HG02885 (cell line): ENCODE measurements around the gene RAB2B.

Source experiments
- ATAC-seq: cut with Tn5 transposase; IDR thresholded peaks from one replicate; pipeline ENCODE4 v1.9.1; 2021; ENCODE audit warnings: mild to moderate bottlenecking; ENCODE audit not compliant: unreplicated experiment, poor library complexity

RAB2B gene

DNA sequence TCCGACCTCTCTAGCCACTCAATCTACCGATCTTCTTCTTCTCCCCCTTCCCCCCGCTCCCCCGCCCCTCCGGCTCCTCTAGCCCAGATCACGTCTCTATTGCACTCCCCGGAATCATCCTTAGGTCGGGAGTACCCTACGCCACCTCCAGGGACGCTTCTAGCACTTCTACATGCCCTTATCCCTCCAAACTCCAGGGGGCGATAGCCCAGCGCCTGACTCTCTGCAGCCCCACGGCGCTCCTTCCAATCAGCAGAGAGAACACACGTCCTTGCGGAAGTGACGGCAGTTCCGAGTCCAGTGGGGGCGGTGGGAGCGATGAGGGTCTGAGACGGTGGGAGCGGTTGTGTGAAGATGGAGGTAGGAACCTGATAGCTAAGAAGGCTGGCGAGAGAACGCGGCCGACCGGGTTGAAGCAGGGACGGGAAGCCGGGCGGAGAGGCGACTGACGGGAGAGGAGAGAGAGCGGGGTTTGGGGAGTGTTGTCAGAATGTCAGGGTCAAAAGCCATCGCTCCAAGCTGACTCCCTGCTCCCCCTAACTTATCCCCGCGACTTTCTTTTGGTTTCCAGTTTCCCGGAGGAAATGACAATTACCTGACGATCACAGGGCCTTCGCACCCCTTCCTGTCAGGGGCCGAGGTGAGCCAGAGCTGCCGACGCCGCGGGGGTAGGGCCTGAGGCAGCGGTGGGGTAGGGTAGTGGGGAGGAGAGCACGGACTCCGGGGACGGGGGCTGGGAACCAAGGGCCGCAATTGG lies at the start of gene RAB2B, which contains the start of gene TOX4:
Gene RAB2B, minus strand, starts transcription at position 35 of the 757 bp plus-strand sequence. CDS start 87 bp downstream, outside the sequence.
Gene TOX4, plus strand, starts transcription at position 271 of the 757 bp plus-strand sequence. Its CDS starts 84 bp downstream, at position 355.
- ATAC-seq: peak; percentile 100

- ATAC-seq: peak; percentile 67
Observed at GRCh38 chr14:21525962-21526671, 49.4 kb upstream of the RAB2B start, which contains the start of gene SALL2. TSS of gene SALL2 (minus strand) at chr14:21526346. CDS start at chr14:21526127, 219 bp downstream.

DNA sequence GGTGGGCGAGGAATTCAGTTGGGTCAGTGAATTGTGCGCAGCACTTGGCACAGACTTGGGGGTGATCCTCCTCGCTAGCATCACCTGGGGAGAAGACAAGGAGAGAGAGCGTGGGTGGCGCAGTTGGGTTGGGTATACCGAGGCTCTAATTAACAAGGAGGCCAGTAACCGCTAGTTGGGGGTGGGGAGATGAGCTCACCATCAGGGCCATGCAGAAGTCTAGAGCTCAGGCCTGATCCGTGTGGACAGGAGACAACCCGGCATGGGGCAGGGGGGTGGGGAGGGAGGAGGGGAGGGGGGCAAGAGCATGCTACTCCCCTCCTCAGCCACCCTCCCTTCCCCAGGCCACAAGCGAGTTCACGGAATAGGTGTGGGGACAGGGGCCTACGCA lies 48.8 kb upstream of the RAB2B start:
- ATAC-seq: no peak

DNA sequence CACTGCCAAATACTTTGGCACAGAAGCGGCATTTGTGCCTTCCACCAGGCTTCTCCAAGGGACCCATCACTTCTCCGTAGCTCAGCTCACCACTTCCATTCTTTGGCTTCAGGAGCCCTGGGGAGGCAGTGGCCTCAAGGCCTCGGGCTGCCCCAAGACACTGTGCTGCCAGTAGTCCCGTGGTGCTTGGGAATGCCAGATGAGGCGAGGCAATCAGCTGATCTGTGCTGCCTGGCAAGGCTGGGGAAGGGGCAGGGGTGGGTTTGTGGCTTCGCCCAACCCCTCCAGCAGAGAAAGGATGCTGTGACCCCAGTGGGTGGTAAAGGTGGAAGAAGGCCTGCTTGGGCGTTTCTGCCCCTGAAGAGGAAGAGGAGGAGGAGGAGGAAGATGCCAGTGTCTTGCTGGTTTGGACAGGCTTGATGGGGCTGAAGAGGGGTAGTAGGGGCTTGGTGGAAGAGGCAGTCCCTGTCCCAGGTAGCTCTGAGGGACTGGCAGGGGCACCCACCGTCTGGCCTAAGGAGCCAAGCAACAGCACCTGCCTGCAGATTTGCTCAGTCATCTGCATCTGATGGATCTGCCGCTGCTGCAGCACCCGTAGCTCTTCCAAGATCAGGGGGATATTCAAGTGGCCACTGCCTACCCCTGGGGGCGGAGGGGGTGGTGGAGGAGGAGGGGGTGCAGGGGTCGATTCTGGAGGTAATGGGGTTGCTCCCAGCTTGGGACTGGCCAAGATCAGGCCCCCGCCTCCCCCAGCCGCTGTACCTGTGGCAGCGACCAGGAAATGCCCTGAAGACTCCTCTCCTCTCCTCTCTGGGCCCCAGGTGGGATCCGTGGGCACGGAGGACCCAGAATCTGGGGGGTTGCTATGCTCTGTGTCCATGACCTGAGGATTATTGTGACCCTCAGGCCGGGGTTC lies 48.1 kb upstream of the RAB2B start:
- no peak for ATAC-seq

GRCh38 chr14:21523203-21523602 lies 46.4 kb upstream of the RAB2B start:
- no peak for ATAC-seq

DNA sequence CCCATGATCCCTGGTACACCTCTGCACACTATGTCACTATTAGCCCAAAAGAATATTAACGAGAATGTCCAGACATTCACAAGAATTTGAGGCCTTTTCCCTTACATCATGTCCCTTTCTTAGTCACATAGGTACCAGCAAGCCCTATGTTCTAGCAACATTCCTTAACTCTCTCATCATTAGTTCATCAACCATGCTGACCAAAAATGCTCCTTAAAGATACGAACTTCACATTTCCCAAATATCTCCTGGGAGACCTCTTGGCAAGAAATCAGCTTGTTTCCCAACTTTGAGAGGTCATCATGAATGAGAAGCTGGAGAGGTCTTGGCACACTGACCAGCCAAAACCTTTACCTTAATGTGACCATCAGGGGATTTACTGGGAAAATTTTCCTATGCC lies 44.7 kb upstream of the RAB2B start:
- no peak for ATAC-seq

DNA sequence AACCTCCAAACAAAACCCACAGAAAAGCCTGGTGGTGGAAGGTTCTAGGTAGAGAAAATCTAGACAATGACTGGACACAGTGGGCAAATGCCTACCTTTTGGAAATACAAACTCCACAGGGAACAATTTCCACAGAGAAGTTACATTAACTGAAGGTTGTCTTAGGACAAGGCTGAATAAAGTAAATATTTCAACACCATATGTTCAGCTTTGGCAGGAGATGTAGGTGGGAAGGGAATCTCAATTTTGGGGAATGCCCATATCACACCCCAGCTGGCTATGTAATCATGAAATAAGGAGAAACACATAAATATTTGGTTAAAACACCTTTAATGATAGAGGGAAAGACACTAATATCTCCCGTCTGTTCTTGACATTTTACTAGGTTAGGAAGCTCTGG lies 44.0 kb upstream of the RAB2B start:
- no peak for ATAC-seq

GRCh38 chr14:21518725-21519124 lies 42.0 kb upstream of the RAB2B start:
- no peak for ATAC-seq

DNA sequence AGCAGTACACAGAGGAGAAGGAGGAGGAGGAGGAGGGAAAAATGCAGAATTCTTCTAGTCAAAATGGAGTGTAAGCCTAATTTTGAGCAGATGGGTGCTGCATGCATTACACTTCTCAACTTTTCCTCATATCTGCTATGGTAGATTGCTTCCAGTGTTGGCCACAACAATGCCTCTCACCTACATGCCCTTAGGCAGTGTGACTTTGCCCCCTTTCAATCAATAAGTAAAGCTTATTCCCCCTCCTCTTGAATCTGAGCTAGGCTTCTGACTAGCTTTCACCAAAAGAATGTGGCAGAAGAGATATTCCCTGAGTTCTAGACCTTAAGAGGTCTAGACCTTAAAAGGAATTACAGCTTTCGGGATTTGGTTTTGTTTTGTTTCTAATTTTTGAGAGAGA lies 37.6 kb upstream of the RAB2B start:
- ATAC-seq: no peak

- ATAC-seq: peak; percentile 100
Observed at GRCh38 chr14:21510735-21511657, 34.2 kb upstream of the RAB2B start, which contains the start of gene METTL3. TSS of gene METTL3 (minus strand) at chr14:21511340. CDS start at chr14:21511223, 117 bp downstream.

- ATAC-seq: no peak
Observed at GRCh38 chr14:21509432-21510143, 32.8 kb upstream of the RAB2B start.

DNA sequence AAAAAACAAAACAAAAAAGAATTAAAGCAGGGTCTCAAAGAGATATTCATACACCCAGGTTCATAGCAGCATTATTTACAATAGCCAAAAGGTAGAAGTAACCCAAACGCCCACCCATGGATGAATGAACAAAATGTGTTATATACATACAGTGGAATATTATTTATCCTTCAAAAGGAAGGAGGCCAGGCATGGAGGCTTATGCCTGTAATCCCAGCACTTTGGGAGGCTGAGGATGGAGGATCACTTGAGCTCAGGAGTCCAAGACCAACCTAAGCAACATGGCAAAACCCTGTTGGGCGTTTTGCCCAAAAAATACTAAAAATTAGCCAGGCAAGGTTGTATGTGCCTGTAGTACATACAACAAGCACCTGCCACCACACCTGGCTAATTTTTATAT lies 29.8 kb upstream of the RAB2B start:
- no peak for ATAC-seq

GRCh38 chr14:21505012-21505553 lies 28.3 kb upstream of the RAB2B start:
- peak; percentile 91 for ATAC-seq

DNA sequence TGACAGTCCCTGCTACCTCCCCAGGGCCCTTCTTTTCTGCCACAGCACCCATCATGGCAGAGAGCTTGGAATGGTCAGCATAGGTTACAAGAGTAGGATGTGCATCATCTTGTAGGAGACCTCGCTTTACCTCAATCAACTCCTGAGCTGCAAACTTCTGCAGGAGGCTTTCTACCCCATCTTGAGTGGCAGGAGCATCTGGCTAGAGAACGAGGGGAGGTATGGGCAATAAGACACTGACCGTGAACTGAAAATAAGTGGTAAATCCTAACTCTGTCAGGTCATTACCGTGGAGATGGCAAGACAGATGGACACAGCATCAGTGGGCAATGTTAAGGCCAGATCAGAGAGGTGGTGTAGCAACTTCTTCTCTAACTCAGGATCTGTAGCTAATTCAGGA lies 26.6 kb upstream of the RAB2B start:
- ATAC-seq: no peak

DNA sequence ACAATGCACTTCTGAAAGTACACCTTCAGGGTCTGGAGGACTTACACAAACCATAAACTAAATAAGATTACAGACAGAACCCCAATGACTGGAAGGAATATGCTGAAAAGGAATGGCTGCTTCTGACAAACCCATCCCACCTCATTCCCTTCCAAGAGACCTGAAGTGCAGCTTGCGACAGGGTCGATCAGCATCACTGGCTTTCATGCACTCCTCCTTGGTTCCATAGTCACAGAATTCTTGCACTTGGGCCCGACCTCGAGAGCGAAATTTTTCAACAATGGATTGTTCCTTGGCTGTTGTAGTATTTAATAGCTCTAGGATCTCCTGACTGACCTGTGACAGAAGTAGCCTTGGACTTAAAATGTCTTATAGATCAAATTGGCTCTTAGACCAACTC lies 24.8 kb upstream of the RAB2B start:
- ATAC-seq: no peak

DNA sequence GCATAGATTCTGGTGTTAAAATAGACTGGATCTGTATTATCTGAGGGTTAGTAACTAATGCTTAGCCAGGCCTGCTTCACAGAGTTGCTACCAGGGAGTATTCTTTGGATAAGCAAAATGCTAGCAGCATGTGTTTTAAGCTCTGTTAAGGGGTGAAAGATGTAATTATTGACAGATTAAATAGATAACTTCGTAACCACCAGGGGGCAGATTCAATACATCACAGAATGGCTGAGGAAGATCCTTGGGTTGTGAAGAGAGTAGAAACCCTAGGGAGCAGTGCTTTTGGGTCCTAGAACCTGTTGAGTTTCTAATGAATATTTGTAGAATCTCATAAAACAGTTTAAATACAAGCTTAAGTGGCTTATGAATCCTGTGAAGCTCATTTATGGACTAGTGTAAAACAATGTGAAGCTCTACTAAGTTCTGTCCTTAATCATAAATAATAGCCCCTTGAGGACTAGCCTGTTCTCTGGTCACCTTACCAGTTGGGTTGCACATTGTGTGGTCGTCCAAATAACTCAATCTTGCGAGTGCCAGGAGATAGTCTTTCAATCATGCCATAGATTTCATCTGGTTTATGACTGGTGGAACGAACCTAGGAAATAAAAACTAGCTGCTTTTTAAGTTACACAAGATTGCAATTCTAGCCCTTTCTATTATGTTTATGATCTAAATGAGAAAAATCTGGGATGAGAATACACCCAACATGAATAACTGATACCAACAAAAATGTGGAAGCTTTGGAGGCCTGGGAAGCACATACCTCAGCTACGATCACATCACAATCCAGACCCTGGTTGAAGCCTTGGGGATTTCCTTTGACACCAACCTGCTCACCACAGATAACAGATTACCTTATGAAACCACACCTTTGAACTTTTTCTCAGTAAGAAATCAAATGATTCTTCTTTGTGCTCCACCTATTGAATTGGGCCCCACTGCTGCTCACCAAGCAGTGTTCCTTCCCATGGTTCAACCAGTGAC lies 22.1 kb upstream of the RAB2B start:
- ATAC-seq: peak; percentile 48

DNA sequence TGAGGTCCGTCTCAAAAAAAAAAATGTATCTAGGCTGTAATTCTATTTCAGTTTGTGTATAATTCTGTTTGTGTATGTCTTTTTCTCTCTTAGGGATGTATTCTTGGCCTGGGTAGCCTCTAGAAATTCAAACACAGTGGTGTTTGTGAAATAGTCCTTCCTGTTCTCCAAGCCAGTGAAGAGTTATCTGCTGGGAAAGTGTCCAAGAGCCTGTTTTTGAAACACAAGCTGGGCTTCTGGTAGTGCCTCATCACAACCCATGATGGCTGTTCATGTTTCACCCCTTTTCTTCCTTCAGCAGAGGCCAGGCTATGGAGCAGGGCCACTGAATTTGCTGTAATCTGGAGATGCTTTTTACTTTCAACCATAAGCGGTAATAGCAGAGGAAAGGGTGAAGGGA lies 19.7 kb upstream of the RAB2B start:
- no peak for ATAC-seq
